Right atrium auricular region (tissue), 2 donors: Measurements from ENCODE around the gene PLCH1. TPM values are rescaled to one million over a fixed set of nuclear protein-coding genes. Genes with fewer than 3 reads are reported as not detected.

Source experiments
- DNase-seq: peaks from one replicate; pipeline ENCODE4 v3.0.0-alpha.2; 2019; ENCODE audit warnings: low spot score
- H3K27ac ChIP-seq, 2 donors: fragments of 200-600 bp; sonication (generic); 1 replicate in 1 of 2; 2 replicates in 1 of 2; pipeline ENCODE4 v1.5.1; 2016 to 2019
- H3K27me3 ChIP-seq, 2 donors: fragments of 200-600 bp; sonication (generic); one replicate each; pipeline versions ENCODE4 v1.5.1 to v1.6.0; 2017 to 2019
- H3K36me3 ChIP-seq: fragments of 200-600 bp; sonication (generic); one replicate; pipeline ENCODE4 v1.5.1; 2016
- H3K4me1 ChIP-seq, 2 donors: fragments of 200-600 bp; sonication (generic); one replicate each; pipeline versions ENCODE4 v1.5.1 to v1.6.0; 2017 to 2019
- H3K4me3 ChIP-seq, 2 donors: fragments of 200-600 bp; sonication (generic); 1 replicate in 1 of 2; 2 replicates in 1 of 2; pipeline ENCODE4 v1.5.1; 2017 to 2019; ENCODE audit warnings: mild to moderate bottlenecking in 1 of 2, moderate library complexity in 1 of 2
- H3K9me3 ChIP-seq, 2 donors: fragments of 200-600 bp; sonication (generic); one replicate each; pipeline ENCODE4 v1.5.1; 2019
- CTCF ChIP-seq, 2 donors: fragments of 200-600 bp; sonication (generic); IDR thresholded peaks; one replicate each; pipeline ENCODE4 v1.5.1; 2019; ENCODE audit warnings: antibody characterized with exemption in 2 of 2
- total RNA-seq, 2 donors: library from RNA; depleted of rRNA; stranded (reverse); fragments of >200 nt; gene quantifications; one replicate each; pipeline ENCODE4 v1.1.0, GENCODE V29; 2016

The PLCH1 gene
- total RNA-seq, 2 donors from 2014 or later: 1.4 to 1.5 TPM

DNA sequence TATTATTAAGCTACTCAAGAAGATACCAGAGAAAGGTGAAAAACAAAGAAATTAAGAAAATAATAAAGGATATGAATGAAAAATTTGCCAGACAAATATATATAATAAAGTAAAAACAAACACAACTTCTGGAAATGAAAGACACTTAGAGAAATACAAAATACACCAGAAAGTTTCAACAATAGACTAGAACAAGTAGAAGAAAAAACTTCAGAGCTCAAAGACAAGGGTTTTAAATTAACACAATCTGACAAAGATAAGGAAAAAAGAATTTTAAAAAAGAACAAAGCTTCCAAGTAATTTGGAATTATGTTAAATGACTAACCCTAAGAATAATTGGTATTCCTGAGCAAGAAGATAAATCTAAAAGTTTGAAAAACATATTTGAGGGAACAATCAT lies 135.3 kb downstream of the PLCH1 start:
- H3K27me3 ChIP-seq: no peaks in the 10 kb centered on the region
- no peaks in the 10 kb centered on the region for H3K4me1 ChIP-seq
- H3K9me3 ChIP-seq: peaks cover 0 to 21% of the 10 kb centered on the region in 2 donors
- DNase-seq: no peak
- no peaks in the 10 kb centered on the region for H3K36me3 ChIP-seq
- no peak overlapping the region for H3K4me3 ChIP-seq
- no peak for TF ChIP-seq CTCF (IDR thresholded peaks at IDR 0.05)
- H3K27ac ChIP-seq: no peak overlapping the region

- H3K4me1 ChIP-seq: no peaks in the 10 kb centered on the region
- peaks cover 0 to 21% of the 10 kb centered on the region in 2 donors for H3K9me3 ChIP-seq
- no peaks in the 10 kb centered on the region for H3K36me3 ChIP-seq
- H3K27me3 ChIP-seq: no peaks in the 10 kb centered on the region
- H3K4me3 ChIP-seq: no peak overlapping the region
- DNase-seq: no peak
- TF ChIP-seq CTCF (IDR thresholded peaks at IDR 0.05): no peak
- H3K27ac ChIP-seq: no peak overlapping the region
These were observed 136.5 kb downstream of the PLCH1 start for GRCh38 chr3:155608228-155608920.

GRCh38 chr3:155607761-155608160 lies 137.1 kb downstream of the PLCH1 start:
- Histone ChIP-seq H3K27ac (no peak overlapping the region), H3K4me3 (no peak overlapping the region), H3K9me3 (peaks cover 0 to 21% of the 10 kb centered on the region in 2 donors), H3K36me3 (no peaks in the 10 kb centered on the region), H3K27me3 (no peaks in the 10 kb centered on the region), H3K4me1 (no peaks in the 10 kb centered on the region)
- no peak for TF ChIP-seq CTCF (IDR thresholded peaks at IDR 0.05)
- no peak for DNase-seq

DNA sequence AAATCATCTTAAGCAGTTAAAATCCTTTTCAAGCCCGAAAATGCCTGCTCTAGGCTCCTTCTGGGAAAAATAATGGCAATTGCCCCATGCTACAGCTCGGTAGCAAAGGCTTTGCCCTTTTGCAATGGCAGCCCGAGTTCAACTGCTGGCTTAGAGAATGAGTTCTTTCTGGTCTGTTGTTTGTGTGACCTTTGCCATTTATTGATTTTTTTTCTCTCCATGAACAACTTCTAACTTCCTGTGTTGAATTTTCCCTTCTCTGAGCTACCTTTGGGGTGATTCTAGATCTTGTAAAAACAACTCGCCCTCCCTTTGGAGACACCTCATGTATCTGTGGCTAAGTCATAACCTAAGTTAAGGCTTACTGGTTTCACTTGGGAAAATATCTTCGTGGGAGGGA lies 139.3 kb downstream of the PLCH1 start:
- no peaks in the 10 kb centered on the region for H3K4me1 ChIP-seq
- no peak for DNase-seq
- TF ChIP-seq CTCF (IDR thresholded peaks at IDR 0.05): no peak
- H3K4me3 ChIP-seq: no peak overlapping the region
- H3K36me3 ChIP-seq: no peaks in the 10 kb centered on the region
- peaks cover 0 to 18% of the 10 kb centered on the region in 2 donors for H3K9me3 ChIP-seq
- no peaks in the 10 kb centered on the region for H3K27me3 ChIP-seq
- no peak overlapping the region for H3K27ac ChIP-seq

- no peak for TF ChIP-seq CTCF (IDR thresholded peaks at IDR 0.05)
- Histone ChIP-seq H3K36me3 (no peaks in the 10 kb centered on the region), H3K9me3 (peaks cover 0 to 12% of the 10 kb centered on the region in 2 donors), H3K4me1 (no peaks in the 10 kb centered on the region), H3K4me3 (no peak overlapping the region), H3K27me3 (no peaks in the 10 kb centered on the region), H3K27ac (no peak overlapping the region)
- no peak for DNase-seq
These were observed 139.9 kb downstream of the PLCH1 start for GRCh38 chr3:155604967-155605366.

GRCh38 chr3:155604126-155604525 lies 140.7 kb downstream of the PLCH1 start:
- Histone ChIP-seq H3K4me1 (no peaks in the 10 kb centered on the region), H3K27me3 (no peaks in the 10 kb centered on the region), H3K4me3 (no peak overlapping the region), H3K9me3 (peaks cover 0 to 4% of the 10 kb centered on the region in 2 donors), H3K36me3 (no peaks in the 10 kb centered on the region), H3K27ac (no peak overlapping the region)
- TF ChIP-seq CTCF (IDR thresholded peaks at IDR 0.05): no peak
- no peak for DNase-seq
